ENCODE measurements around the gene MYBPC1. TPM values are rescaled to one million over a fixed set of nuclear protein-coding genes. Genes with fewer than 3 reads are reported as not detected.

MYBPC1 gene
- total and polyA plus RNA-seq, 2 of the 13 experiments (the other 11 are each of a cell fraction or from before 2014, with no cell fraction given) = 0.31 to 0.53 TPM

DNA sequence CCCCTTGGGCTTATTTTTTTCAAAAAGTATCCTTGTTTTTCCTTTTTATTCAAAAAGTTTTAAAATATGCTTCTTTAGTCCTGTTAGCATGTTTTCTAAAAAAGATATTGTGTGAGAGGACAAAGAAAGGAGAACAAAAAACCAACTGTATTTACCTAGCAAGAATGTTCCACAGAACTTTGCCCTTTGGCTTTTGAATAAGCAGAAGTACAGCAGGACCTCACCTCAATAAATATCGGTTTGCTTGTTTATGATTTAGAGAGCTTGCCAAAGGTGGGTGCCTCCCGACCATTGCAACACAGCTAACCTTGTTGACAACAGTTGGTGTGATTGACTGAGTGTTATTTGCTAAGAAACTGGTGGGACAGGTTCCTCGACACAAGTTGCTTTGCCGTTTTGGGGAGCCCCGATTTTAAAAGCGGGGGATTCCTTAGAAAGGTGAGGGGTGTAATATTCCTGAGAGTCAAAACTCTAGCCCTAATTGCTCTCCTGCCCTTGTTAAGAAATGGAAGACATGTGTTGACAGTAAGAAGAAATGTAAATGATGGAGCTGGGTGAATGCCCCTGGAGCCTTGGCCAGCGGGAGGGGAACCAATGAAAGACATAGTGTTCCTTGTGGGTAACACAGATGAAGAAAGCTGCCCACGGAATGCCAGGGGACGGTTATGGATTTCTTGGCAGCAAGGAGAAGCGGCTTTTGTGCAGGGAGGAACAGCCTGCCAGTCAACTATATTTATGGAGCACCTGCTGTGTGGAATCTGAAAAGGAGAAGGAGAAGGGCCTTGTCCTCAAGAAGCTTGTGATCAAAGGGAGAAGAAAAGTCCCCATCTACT lies 13.7 kb downstream of the MYBPC1 start (continued):
- TF ChIP-seq KLF13 (CRISPR knock-in tag; IDR thresholded peaks at IDR 0.05) (no peak), ZNF792 (CRISPR knock-in tag; IDR thresholded peaks at IDR 0.05) (peak; percentile 85; the same call in 1 of the 2 replicates), ZFX (CRISPR knock-in tag; IDR thresholded peaks at IDR 0.05; ENCODE audit: low read depth) (peak; percentile 28; the same call in 1 of the 2 replicates), SP2 (CRISPR knock-in tag; IDR thresholded peaks at IDR 0.05) (no peak), SOX6 (IDR thresholded peaks at IDR 0.05) (no peak), SOX6 (CRISPR knock-in tag; IDR thresholded peaks at IDR 0.05) (peak; percentile 100), FIP1L1 (IDR thresholded peaks at IDR 0.05; ENCODE audit: borderline replicate concordance, insufficient read depth, low read depth, low read length) (no peak), HCFC1 (IDR thresholded peaks at IDR 0.05; ENCODE audit: low read depth, low read length) (no peak), ELF3 (CRISPR knock-in tag; IDR thresholded peaks at IDR 0.05) (peak; percentile 89), ZNF839 (CRISPR knock-in tag; IDR thresholded peaks at IDR 0.05; ENCODE audit: borderline replicate concordance) (no peak), KAT7 (CRISPR knock-in tag; IDR thresholded peaks at IDR 0.05; ENCODE audit: borderline replicate concordance) (peak; percentile 86; the same call in 1 of the 2 replicates)
- TF ChIP-seq, protein P1, sequence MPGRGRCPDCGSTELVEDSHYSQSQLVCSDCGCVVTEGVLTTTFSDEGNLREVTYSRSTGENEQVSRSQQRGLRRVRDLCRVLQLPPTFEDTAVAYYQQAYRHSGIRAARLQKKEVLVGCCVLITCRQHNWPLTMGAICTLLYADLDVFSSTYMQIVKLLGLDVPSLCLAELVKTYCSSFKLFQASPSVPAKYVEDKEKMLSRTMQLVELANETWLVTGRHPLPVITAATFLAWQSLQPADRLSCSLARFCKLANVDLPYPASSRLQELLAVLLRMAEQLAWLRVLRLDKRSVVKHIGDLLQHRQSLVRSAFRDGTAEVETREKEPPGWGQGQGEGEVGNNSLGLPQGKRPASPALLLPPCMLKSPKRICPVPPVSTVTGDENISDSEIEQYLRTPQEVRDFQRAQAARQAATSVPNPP (CRISPR knock-in tag; IDR thresholded peaks at IDR 0.05) = peak; percentile 64; the same call in 1 of the 2 replicates
- TF ChIP-seq, protein P2, sequence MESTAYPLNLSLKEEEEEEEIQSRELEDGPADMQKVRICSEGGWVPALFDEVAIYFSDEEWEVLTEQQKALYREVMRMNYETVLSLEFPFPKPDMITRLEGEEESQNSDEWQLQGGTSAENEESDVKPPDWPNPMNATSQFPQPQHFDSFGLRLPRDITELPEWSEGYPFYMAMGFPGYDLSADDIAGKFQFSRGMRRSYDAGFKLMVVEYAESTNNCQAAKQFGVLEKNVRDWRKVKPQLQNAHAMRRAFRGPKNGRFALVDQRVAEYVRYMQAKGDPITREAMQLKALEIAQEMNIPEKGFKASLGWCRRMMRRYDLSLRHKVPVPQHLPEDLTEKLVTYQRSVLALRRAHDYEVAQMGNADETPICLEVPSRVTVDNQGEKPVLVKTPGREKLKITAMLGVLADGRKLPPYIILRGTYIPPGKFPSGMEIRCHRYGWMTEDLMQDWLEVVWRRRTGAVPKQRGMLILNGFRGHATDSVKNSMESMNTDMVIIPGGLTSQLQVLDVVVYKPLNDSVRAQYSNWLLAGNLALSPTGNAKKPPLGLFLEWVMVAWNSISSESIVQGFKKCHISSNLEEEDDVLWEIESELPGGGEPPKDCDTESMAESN (CRISPR knock-in tag; conservative IDR thresholded peaks at IDR 0.05) = peak; percentile 76; the same call in 1 of the 2 replicates
- TF ChIP-seq, protein P3, sequence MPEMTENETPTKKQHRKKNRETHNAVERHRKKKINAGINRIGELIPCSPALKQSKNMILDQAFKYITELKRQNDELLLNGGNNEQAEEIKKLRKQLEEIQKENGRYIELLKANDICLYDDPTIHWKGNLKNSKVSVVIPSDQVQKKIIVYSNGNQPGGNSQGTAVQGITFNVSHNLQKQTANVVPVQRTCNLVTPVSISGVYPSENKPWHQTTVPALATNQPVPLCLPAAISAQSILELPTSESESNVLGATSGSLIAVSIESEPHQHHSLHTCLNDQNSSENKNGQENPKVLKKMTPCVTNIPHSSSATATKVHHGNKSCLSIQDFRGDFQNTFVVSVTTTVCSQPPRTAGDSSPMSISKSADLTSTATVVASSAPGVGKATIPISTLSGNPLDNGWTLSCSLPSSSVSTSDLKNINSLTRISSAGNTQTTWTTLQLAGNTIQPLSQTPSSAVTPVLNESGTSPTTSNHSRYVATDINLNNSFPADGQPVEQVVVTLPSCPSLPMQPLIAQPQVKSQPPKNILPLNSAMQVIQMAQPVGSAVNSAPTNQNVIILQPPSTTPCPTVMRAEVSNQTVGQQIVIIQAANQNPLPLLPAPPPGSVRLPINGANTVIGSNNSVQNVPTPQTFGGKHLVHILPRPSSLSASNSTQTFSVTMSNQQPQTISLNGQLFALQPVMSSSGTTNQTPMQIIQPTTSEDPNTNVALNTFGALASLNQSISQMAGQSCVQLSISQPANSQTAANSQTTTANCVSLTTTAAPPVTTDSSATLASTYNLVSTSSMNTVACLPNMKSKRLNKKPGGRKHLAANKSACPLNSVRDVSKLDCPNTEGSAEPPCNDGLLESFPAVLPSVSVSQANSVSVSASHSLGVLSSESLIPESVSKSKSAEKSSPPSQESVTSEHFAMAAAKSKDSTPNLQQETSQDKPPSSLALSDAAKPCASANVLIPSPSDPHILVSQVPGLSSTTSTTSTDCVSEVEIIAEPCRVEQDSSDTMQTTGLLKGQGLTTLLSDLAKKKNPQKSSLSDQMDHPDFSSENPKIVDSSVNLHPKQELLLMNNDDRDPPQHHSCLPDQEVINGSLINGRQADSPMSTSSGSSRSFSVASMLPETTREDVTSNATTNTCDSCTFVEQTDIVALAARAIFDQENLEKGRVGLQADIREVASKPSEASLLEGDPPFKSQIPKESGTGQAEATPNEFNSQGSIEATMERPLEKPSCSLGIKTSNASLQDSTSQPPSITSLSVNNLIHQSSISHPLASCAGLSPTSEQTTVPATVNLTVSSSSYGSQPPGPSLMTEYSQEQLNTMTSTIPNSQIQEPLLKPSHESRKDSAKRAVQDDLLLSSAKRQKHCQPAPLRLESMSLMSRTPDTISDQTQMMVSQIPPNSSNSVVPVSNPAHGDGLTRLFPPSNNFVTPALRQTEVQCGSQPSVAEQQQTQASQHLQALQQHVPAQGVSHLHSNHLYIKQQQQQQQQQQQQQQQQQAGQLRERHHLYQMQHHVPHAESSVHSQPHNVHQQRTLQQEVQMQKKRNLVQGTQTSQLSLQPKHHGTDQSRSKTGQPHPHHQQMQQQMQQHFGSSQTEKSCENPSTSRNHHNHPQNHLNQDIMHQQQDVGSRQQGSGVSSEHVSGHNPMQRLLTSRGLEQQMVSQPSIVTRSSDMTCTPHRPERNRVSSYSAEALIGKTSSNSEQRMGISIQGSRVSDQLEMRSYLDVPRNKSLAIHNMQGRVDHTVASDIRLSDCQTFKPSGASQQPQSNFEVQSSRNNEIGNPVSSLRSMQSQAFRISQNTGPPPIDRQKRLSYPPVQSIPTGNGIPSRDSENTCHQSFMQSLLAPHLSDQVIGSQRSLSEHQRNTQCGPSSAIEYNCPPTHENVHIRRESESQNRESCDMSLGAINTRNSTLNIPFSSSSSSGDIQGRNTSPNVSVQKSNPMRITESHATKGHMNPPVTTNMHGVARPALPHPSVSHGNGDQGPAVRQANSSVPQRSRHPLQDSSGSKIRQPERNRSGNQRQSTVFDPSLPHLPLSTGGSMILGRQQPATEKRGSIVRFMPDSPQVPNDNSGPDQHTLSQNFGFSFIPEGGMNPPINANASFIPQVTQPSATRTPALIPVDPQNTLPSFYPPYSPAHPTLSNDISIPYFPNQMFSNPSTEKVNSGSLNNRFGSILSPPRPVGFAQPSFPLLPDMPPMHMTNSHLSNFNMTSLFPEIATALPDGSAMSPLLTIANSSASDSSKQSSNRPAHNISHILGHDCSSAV (CRISPR knock-in tag; IDR thresholded peaks at IDR 0.05; ENCODE audit: borderline replicate concordance) = no peak
- TF ChIP-seq, protein P4, sequence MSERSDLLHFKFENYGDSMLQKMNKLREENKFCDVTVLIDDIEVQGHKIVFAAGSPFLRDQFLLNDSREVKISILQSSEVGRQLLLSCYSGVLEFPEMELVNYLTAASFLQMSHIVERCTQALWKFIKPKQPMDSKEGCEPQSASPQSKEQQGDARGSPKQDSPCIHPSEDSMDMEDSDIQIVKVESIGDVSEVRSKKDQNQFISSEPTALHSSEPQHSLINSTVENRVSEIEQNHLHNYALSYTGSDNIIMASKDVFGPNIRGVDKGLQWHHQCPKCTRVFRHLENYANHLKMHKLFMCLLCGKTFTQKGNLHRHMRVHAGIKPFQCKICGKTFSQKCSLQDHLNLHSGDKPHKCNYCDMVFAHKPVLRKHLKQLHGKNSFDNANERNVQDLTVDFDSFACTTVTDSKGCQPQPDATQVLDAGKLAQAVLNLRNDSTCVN (CRISPR knock-in tag; IDR thresholded peaks at IDR 0.05; ENCODE audit: borderline replicate concordance) = no peak
- TF ChIP-seq, protein P5, sequence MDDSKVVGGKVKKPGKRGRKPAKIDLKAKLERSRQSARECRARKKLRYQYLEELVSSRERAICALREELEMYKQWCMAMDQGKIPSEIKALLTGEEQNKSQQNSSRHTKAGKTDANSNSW (CRISPR knock-in tag; IDR thresholded peaks at IDR 0.05; ENCODE audit: borderline replicate concordance) = no peak
